GM18520 (cell line): ENCODE measurements around the gene NELL1.

ENCODE experiments used
- ATAC-seq: cut with Tn5 transposase; IDR thresholded peaks from one replicate; pipeline ENCODE4 v1.9.1; 2021; ENCODE audit not compliant: unreplicated experiment

The NELL1 gene

GRCh38 chr11:20661850-20662249 lies 7.5 kb upstream of the NELL1 start:
- ATAC-seq: no peak

- ATAC-seq: no peak
Measured at GRCh38 chr11:20668131-20668809, 1.1 kb upstream of the NELL1 start.

- no peak for ATAC-seq
Measured at GRCh38 chr11:20669820-20670684, 666 bp downstream of the NELL1 start.

GRCh38 chr11:20670932-20671403 lies 1.6 kb downstream of the NELL1 start:
- no peak for ATAC-seq

- no peak for ATAC-seq
Measured at GRCh38 chr11:20671856-20672546, 2.6 kb downstream of the NELL1 start.

GRCh38 chr11:20672575-20672974 lies 3.2 kb downstream of the NELL1 start:
- ATAC-seq: no peak

- ATAC-seq: no peak
Measured at GRCh38 chr11:20676658-20677057, 7.3 kb downstream of the NELL1 start.

- ATAC-seq: no peak
Measured at GRCh38 chr11:20688761-20689160, 19.4 kb downstream of the NELL1 start.

- ATAC-seq: no peak
Measured at GRCh38 chr11:20707876-20708275, 38.5 kb downstream of the NELL1 start.

GRCh38 chr11:20712912-20713311 lies 43.5 kb downstream of the NELL1 start:
- no peak for ATAC-seq

- no peak for ATAC-seq
Measured at GRCh38 chr11:20715464-20715863, 46.1 kb downstream of the NELL1 start.

- ATAC-seq: no peak
Measured at GRCh38 chr11:20715931-20716330, 46.5 kb downstream of the NELL1 start.

- no peak for ATAC-seq
Measured at GRCh38 chr11:20719821-20720220, 50.4 kb downstream of the NELL1 start.

- ATAC-seq: no peak
Measured at GRCh38 chr11:20723366-20723765, 54.0 kb downstream of the NELL1 start.

- ATAC-seq: no peak
Measured at GRCh38 chr11:20729597-20730105, 60.3 kb downstream of the NELL1 start.

- ATAC-seq: no peak
Measured at GRCh38 chr11:20731676-20732215, 62.4 kb downstream of the NELL1 start.

GRCh38 chr11:20739107-20739506 lies 69.7 kb downstream of the NELL1 start:
- ATAC-seq: no peak

GRCh38 chr11:20739577-20739976 lies 70.2 kb downstream of the NELL1 start:
- no peak for ATAC-seq

GRCh38 chr11:20754933-20755332 lies 85.5 kb downstream of the NELL1 start:
- no peak for ATAC-seq

GRCh38 chr11:20759541-20759940 lies 90.2 kb downstream of the NELL1 start:
- no peak for ATAC-seq

- ATAC-seq: no peak
Measured at GRCh38 chr11:20760811-20761210, 91.4 kb downstream of the NELL1 start.
